Neuronal stem cell (in vitro differentiated cells): Measurements from ENCODE around the gene SHC3.

Experiments
- DNase-seq: peaks from one replicate; pipeline ENCODE4 v3.0.0-alpha.2; 2013; ENCODE audit warnings: low spot score
- H2AFZ ChIP-seq: one replicate; pipeline ENCODE4 v1.6.1; 2013; ENCODE audit warnings: mild to moderate bottlenecking, low read length, inconsistent platforms
- H2AK5ac ChIP-seq: 2 replicates; pipeline ENCODE4 v1.6.1; 2013; ENCODE audit warnings: low read depth, mild to moderate bottlenecking, inconsistent platforms, low read length, moderate library complexity, mixed read lengths
- H2BK120ac ChIP-seq: 2 replicates; pipeline ENCODE4 v1.6.1; 2013; ENCODE audit warnings: low read depth, mild to moderate bottlenecking, inconsistent platforms, low read length, moderate library complexity, mixed read lengths
- H2BK12ac ChIP-seq: one replicate; pipeline ENCODE4 v1.6.1; 2013; ENCODE audit warnings: low read length, inconsistent platforms
- H2BK15ac ChIP-seq: 2 replicates; pipeline ENCODE4 v1.6.1; 2013; ENCODE audit warnings: mild to moderate bottlenecking, low read length, inconsistent platforms, mixed read lengths
- H2BK5ac ChIP-seq: one replicate; pipeline ENCODE4 v1.6.1; 2013; ENCODE audit warnings: inconsistent platforms, mild to moderate bottlenecking, low read length, moderate library complexity
- H3K14ac ChIP-seq: one replicate; pipeline ENCODE4 v1.6.1; 2013; ENCODE audit warnings: low read length, inconsistent platforms
- H3K18ac ChIP-seq: 2 replicates; pipeline ENCODE4 v1.6.1; 2013; ENCODE audit warnings: low read length, inconsistent platforms
- H3K23ac ChIP-seq: 2 replicates; pipeline ENCODE4 v1.6.1; 2013; ENCODE audit warnings: low read depth, mild to moderate bottlenecking, mixed read lengths, low read length, inconsistent platforms; ENCODE audit not compliant: poor library complexity
- H3K27ac ChIP-seq: replicated peaks from 3 replicates; pipeline ENCODE4 v1.5.1; 2013; ENCODE audit warnings: low read length, inconsistent platforms
- H3K27me3 ChIP-seq, 3 experiments: 2 replicates each; pipeline ENCODE4 v1.6.1; 2013; ENCODE audit warnings: low read length in 3 of 3, mild to moderate bottlenecking in 2 of 3, inconsistent platforms in 1 of 3, low read depth in 1 of 3, mixed read lengths in 1 of 3, moderate library complexity in 1 of 3; ENCODE audit not compliant: control insufficient read depth in 3 of 3, insufficient read depth in 3 of 3
- H3K36me3 ChIP-seq, 2 donors: replicated peaks in 1 of 2; 2 replicates each; pipeline ENCODE4 v1.6.1; 2013; ENCODE audit warnings: low read length in 2 of 2; ENCODE audit not compliant: control insufficient read depth in 2 of 2, insufficient read depth in 2 of 2
- H3K4ac ChIP-seq: 2 replicates; pipeline ENCODE4 v1.6.1; 2013; ENCODE audit warnings: inconsistent platforms, mild to moderate bottlenecking, low read length, moderate library complexity
- H3K4me1 ChIP-seq, 2 donors: 1 replicate in 1 of 2; 2 replicates in 1 of 2; pipeline ENCODE4 v1.6.1; 2013; ENCODE audit warnings: low read length in 2 of 2, low read depth in 1 of 2; ENCODE audit not compliant: control insufficient read depth in 2 of 2, insufficient read depth in 1 of 2
- H3K4me2 ChIP-seq: one replicate; pipeline ENCODE4 v1.6.1; 2013; ENCODE audit warnings: mild to moderate bottlenecking, low read length, inconsistent platforms; ENCODE audit not compliant: insufficient read depth, poor library complexity, severe bottlenecking
- H3K4me3 ChIP-seq, 2 donors: 2 replicates each; pipeline ENCODE4 v1.5.1; 2013; ENCODE audit warnings: low read length in 2 of 2, mild to moderate bottlenecking in 2 of 2, inconsistent platforms in 1 of 2, moderate library complexity in 1 of 2
- H3K79me1 ChIP-seq: one replicate; pipeline ENCODE4 v1.6.1; 2013; ENCODE audit warnings: low read depth, mild to moderate bottlenecking, inconsistent platforms, low read length, moderate library complexity
- H3K9ac ChIP-seq: one replicate; pipeline ENCODE4 v1.6.1; 2013; ENCODE audit warnings: mild to moderate bottlenecking, low read depth, low read length, inconsistent platforms; ENCODE audit not compliant: poor library complexity
- H3K9me3 ChIP-seq, 2 donors: replicated peaks in 1 of 2; 2 replicates each; pipeline versions ENCODE3 to v1.6.1; 2013; ENCODE audit warnings: low read length in 2 of 2, mild to moderate bottlenecking in 2 of 2, inconsistent platforms in 1 of 2, low read depth in 1 of 2, mixed read lengths in 1 of 2, moderate library complexity in 1 of 2; ENCODE audit not compliant: control insufficient read depth in 2 of 2, insufficient read depth in 1 of 2
- H4K8ac ChIP-seq: one replicate; pipeline ENCODE4 v1.6.1; 2013; ENCODE audit warnings: low read depth, mild to moderate bottlenecking, inconsistent platforms, low read length, moderate library complexity
- H4K91ac ChIP-seq: one replicate; pipeline ENCODE4 v1.6.1; 2013; ENCODE audit warnings: low read length, low read depth, mild to moderate bottlenecking, inconsistent platforms; ENCODE audit not compliant: poor library complexity
- WGBS, 2 donors: extraction: QIAGEN DNeasy Blood & Tissue Kit; methylation state at CpG; one replicate each; pipeline ENCODE4 v1.1.7; 2013; ENCODE audit warnings: missing lambda C conversion rate in 2 of 2, mixed read lengths in 1 of 2; ENCODE audit not compliant: insufficient read length in 2 of 2, insufficient replicate concordance in 1 of 2; ENCODE audit errors: extremely low coverage in 2 of 2; 5-methylcytosine and 5-hydroxymethylcytosine counted together

The SHC3 gene

GRCh38 chr9:89167788-89168187 lies 10.8 kb downstream of the SHC3 start:
- H3K18ac ChIP-seq = no peak overlapping the region
- H3K36me3 ChIP-seq = peaks cover 5 to 76% of the 10 kb centered on the region in 2 donors
- no peak overlapping the region for H2AFZ ChIP-seq
- H4K91ac ChIP-seq = no peak overlapping the region
- H3K4ac ChIP-seq = no peak overlapping the region
- no peak overlapping the region for H3K4me3 ChIP-seq
- no peak overlapping the region for H3K23ac ChIP-seq
- H3K4me2 ChIP-seq = no peak overlapping the region
- no peak overlapping the region for H2BK120ac ChIP-seq
- no peak for DNase-seq
- no peak overlapping the region for H4K8ac ChIP-seq
- no peak overlapping the region for H3K14ac ChIP-seq
- H2AK5ac ChIP-seq = no peak overlapping the region
- no peaks in the 10 kb centered on the region for H3K79me1 ChIP-seq
- H3K27ac ChIP-seq = no peak overlapping the region
- H3K27me3 ChIP-seq = no peaks in the 10 kb centered on the region
- H3K4me1 ChIP-seq = peaks cover 7 to 8% of the 10 kb centered on the region in 2 donors
- no peak overlapping the region for H2BK15ac ChIP-seq
- no peak overlapping the region for H3K9ac ChIP-seq
- peaks cover 1 to 14% of the 10 kb centered on the region in 2 donors for H3K9me3 ChIP-seq
- no peak overlapping the region for H2BK5ac ChIP-seq
- no CpG with 5 or more reads among the region's 5 CpGs for WGBS, 2 donors
- no peak overlapping the region for H2BK12ac ChIP-seq

DNA sequence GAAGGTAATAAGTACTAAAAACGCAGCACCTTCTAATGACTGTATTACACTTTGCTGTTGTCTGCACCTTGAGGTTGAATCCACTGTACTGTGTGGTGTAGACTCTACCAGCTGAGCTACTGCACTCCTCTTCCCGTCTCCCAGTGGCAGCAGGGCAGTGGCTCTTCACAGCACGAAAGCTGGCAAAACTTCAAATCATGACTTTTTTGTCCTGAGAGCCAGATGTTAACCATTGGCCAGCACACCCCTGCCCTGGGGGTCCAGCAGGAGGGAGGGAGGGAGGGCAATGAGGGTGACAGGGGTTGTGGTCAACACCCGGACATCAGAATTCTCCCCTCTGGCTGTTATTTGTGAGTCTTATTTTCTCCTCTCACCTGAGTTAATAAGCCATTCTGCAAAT lies 11.8 kb downstream of the SHC3 start:
- H2AK5ac ChIP-seq = no peak overlapping the region
- H2BK15ac ChIP-seq = no peak overlapping the region
- no peak overlapping the region for H3K4me3 ChIP-seq
- no peak overlapping the region for H2BK5ac ChIP-seq
- WGBS, 2 donors = no CpG with 5 or more reads among the region's 4 CpGs
- no peak overlapping the region for H3K18ac ChIP-seq
- no peak overlapping the region for H3K14ac ChIP-seq
- no peak overlapping the region for H2BK120ac ChIP-seq
- H4K8ac ChIP-seq = no peak overlapping the region
- no peak overlapping the region for H2BK12ac ChIP-seq
- no peaks in the 10 kb centered on the region for H3K27me3 ChIP-seq
- H3K4ac ChIP-seq = no peak overlapping the region
- no peak overlapping the region for H3K4me2 ChIP-seq
- H3K9ac ChIP-seq = no peak overlapping the region
- no peak overlapping the region for H2AFZ ChIP-seq
- no peak overlapping the region for H3K27ac ChIP-seq
- H4K91ac ChIP-seq = no peak overlapping the region
- H3K9me3 ChIP-seq = peaks cover 1 to 14% of the 10 kb centered on the region in 2 donors
- no peak overlapping the region for H3K23ac ChIP-seq
- H3K36me3 ChIP-seq = peaks cover 5 to 67% of the 10 kb centered on the region in 2 donors
- H3K4me1 ChIP-seq = peaks cover 0 to under 1% of the 10 kb centered on the region in 2 donors
- DNase-seq = no peak
- no peaks in the 10 kb centered on the region for H3K79me1 ChIP-seq

GRCh38 chr9:89165880-89166279 lies 12.7 kb downstream of the SHC3 start:
- Histone ChIP-seq H4K91ac (no peak overlapping the region), H2BK15ac (no peak overlapping the region), H2AFZ (no peak overlapping the region), H2BK120ac (no peak overlapping the region), H2AK5ac (no peak overlapping the region), H3K4ac (no peak overlapping the region), H4K8ac (no peak overlapping the region), H3K4me3 (no peak overlapping the region), H3K14ac (no peak overlapping the region), H3K18ac (no peak overlapping the region), H3K27ac (no peak overlapping the region), H3K9me3 (peaks cover 1 to 19% of the 10 kb centered on the region in 2 donors), H2BK5ac (no peak overlapping the region), H3K27me3 (no peaks in the 10 kb centered on the region), H3K79me1 (no peaks in the 10 kb centered on the region), H3K23ac (no peak overlapping the region), H3K36me3 (peaks cover 5 to 57% of the 10 kb centered on the region in 2 donors), H2BK12ac (no peak overlapping the region), H3K4me1 (peaks cover 0 to 1% of the 10 kb centered on the region in 2 donors), H3K9ac (no peak overlapping the region), H3K4me2 (no peak overlapping the region)
- no CpG with 5 or more reads among the region's 6 CpGs for WGBS, 2 donors
- no peak for DNase-seq

- Histone ChIP-seq H3K4me3 (no peak overlapping the region), H2BK120ac (no peak overlapping the region), H3K4me2 (no peak overlapping the region), H3K36me3 (peaks cover 5 to 52% of the 10 kb centered on the region in 2 donors), H2AK5ac (no peak overlapping the region), H3K18ac (no peak overlapping the region), H4K8ac (no peak overlapping the region), H3K27ac (no peak overlapping the region), H3K9me3 (peaks cover 1 to 19% of the 10 kb centered on the region in 2 donors), H3K9ac (no peak overlapping the region), H2AFZ (no peak overlapping the region), H3K23ac (no peak overlapping the region), H2BK15ac (no peak overlapping the region), H3K4me1 (peaks cover 0 to 1% of the 10 kb centered on the region in 2 donors), H4K91ac (no peak overlapping the region), H3K79me1 (no peaks in the 10 kb centered on the region), H3K14ac (no peak overlapping the region), H2BK5ac (no peak overlapping the region), H3K27me3 (no peaks in the 10 kb centered on the region), H3K4ac (no peak overlapping the region), H2BK12ac (no peak overlapping the region)
- DNase-seq = no peak
These were observed 13.3 kb downstream of the SHC3 start for GRCh38 chr9:89165341-89165740.
